GM19438 (cell line): Measurements from ENCODE around the gene CDK7.

ENCODE experiments used
- ATAC-seq: cut with Tn5 transposase; IDR thresholded peaks from one replicate; pipeline ENCODE4 v1.9.1; 2021; ENCODE audit warnings: low read depth; ENCODE audit not compliant: unreplicated experiment

CDK7 gene

GRCh38 chr5:69288069-69288468, 53.4 kb downstream of the CDK7 start:
- ATAC-seq: no peak

DNA sequence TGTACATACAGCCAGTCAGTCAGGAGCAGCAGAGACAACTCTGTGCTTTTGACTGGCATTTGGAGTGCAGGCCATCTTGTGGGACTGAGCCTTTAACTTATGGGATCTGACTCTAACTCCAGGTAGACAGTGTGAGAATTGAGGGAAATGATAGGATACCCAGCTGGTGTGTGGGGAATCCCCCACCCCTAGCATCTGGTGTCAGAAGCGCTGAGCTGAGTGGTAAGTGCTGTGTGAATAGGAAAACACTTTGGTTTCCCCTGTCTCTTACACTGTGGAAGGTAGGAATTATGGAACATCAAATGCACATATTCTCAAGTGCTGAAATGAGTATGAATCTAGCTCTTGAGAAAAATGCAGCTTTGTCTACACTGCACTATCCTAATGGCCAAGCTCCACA, 54.0 kb downstream of the CDK7 start:
- no peak for ATAC-seq

GRCh38 chr5:69292306-69292705, 57.6 kb downstream of the CDK7 start:
- no peak for ATAC-seq

GRCh38 chr5:69293882-69294281, 59.2 kb downstream of the CDK7 start:
- ATAC-seq: no peak

- ATAC-seq: no peak
Measured at GRCh38 chr5:69295088-69295754, 60.5 kb downstream of the CDK7 start.

DNA sequence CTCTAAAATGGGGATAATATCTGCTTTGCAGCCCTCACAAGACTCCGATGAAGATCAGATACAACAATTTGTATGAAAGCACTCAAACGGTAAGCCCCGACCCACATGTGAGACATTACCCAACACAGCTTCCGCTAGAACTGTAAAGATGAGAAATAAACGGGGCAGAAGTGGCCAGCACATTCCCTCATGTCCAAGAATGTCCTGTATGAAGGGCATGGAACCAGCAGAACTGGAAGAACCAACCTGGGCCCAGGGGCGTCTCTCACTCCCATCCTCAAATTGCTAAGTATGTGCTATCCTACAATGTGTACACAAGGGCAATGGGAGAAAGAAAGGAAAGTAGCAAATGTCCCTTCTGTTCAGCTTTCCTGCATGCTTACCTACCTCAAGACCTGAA, 64.9 kb downstream of the CDK7 start:
- ATAC-seq: no peak

GRCh38 chr5:69300537-69301203, 66.0 kb downstream of the CDK7 start:
- ATAC-seq: no peak

DNA sequence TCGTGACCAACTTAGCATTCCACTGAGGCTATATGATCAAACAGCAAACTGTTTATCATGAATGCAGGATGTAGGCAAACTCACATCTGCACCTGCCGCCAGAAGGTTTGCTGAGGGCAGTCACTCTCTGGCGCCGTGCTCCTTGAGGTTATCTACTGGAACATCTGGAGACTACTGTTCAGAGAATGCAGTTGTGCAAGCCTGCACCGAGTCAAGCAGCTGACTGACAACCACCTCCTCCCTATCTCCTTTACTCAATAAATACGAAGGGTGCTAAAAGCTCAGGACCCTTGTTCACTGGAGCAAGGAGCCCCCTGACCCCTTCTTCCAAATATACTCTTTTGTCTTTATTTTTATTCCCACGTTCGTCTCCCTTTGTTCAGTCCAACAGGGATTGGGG, 70.8 kb downstream of the CDK7 start:
- no peak for ATAC-seq

DNA sequence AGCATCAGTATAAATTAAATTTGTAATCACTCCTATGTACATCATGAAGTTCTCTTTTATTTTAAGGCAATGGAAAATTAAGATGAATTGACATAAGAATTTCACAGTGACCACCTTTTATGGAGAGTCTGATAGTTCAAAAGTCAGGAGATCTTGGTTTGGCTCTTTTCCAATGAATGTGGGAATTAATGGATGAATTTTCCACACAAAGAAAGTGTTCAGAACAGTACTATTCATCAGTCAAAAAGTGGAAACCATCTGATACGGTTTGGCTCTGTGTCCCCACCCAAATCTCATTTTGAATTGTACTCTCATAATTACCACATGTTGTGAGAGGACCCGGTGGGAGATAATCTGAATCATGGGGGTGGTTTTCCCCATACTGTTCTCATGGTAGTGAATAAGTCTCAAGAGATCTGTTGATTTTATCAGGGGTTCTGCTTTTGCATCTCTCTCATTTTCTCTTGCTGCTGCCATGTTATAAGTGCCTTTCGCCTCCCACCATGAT, 73.4 kb downstream of the CDK7 start:
- ATAC-seq: no peak

DNA sequence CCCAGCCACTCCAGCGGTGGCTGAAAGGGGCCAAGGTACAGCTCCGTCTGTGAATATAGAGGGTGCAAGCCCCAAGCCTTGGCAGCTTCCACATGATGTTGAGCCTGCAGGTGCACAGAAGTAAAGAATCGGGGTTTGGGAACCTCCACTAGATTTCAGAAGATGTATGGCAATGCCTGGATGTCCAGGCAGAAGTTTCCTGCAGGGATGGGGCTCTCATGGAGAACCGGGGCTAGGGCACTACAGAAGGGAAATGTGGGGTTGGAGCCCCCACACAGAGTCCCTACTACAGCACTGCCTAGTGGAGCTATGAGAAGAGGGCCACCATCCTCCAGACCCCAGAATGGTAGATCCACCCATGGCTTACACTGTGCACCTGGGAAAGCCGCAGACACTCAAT, 74.7 kb downstream of the CDK7 start:
- ATAC-seq: no peak

GRCh38 chr5:69312459-69313160, 77.9 kb downstream of the CDK7 start:
- ATAC-seq: no peak

DNA sequence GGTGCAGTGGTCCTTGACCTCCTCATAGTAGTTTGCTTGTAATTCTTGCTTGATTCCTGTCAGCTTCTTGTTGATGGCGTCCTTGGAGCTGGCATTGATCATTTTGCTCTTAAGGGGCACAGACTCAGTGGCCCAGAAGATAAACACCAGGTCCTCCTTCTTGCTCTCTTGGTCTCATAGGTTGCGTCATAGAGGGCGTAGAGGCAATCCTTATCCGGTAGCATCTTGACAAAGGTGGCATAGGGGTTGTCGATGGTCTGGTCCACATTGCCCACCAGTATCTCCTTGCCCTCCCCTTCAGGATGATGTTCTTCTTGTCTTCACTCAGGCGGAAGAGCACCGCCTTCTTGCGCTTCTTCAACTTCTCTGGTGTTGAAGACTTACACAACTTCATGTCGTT, 78.7 kb downstream of the CDK7 start:
- ATAC-seq: no peak

DNA sequence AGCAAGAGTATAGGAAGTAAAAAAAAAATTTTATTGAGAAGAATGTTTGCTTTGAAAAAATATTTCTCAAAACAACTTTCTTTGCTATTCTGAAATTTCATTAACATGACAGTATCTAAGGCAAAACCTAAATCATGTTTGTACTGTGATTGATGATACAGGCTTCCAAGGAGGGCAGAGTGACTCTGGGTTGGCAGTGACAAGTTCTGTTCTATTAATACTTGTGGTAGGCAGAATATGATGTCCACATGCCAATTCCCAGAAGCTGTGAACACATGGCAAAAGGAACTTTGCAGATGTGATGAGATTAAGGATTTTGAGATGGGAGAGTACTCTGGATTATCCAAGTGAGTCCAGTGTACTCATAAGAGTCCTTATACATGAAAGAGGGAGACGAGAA, 81.3 kb downstream of the CDK7 start:
- ATAC-seq: no peak

- ATAC-seq: no peak
Measured at GRCh38 chr5:69317391-69317790, 82.7 kb downstream of the CDK7 start.

- ATAC-seq: no peak
Measured at GRCh38 chr5:69326365-69326764, 91.7 kb downstream of the CDK7 start.
